Measurements from ENCODE around the gene CBLB.
A peak's percentile ranks its signal among the peaks of the same experiment; 100 is the strongest.

Gene CBLB

GRCh38 chr3:105906836-105907235 lies 38.0 kb upstream of the CBLB start:
- no peak for DNase-seq (ENCODE audit: low read depth)
- no peak overlapping the region for H3K4me3 ChIP-seq (ENCODE audit: low read length)
- TF ChIP-seq CTCF (conservative IDR thresholded peaks at IDR 0.05; ENCODE audit: low read depth, low read length), result no peak

GRCh38 chr3:105906345-105906744 lies 37.5 kb upstream of the CBLB start:
- H3K4me3 ChIP-seq (ENCODE audit: low read length), result no peak overlapping the region
- TF ChIP-seq CTCF (conservative IDR thresholded peaks at IDR 0.05; ENCODE audit: low read depth, low read length), result no peak
- DNase-seq (ENCODE audit: low read depth), result no peak

GRCh38 chr3:105905328-105905727 lies 36.5 kb upstream of the CBLB start:
- no peak for TF ChIP-seq CTCF (conservative IDR thresholded peaks at IDR 0.05; ENCODE audit: low read depth, low read length)
- no peak for DNase-seq (ENCODE audit: low read depth)
- H3K4me3 ChIP-seq (ENCODE audit: low read length), result no peak overlapping the region

GRCh38 chr3:105904678-105905284 lies 36.0 kb upstream of the CBLB start:
- no peak for TF ChIP-seq CTCF (conservative IDR thresholded peaks at IDR 0.05; ENCODE audit: low read depth, low read length)
- H3K4me3 ChIP-seq (ENCODE audit: low read length), result no peak overlapping the region
- peak; percentile 36 for DNase-seq (ENCODE audit: low read depth)

GRCh38 chr3:105904251-105904650 lies 35.4 kb upstream of the CBLB start:
- DNase-seq (ENCODE audit: low read depth), result no peak
- no peak for TF ChIP-seq CTCF (conservative IDR thresholded peaks at IDR 0.05; ENCODE audit: low read depth, low read length)
- H3K4me3 ChIP-seq (ENCODE audit: low read length), result no peak overlapping the region

GRCh38 chr3:105899516-105899915 lies 30.7 kb upstream of the CBLB start:
- no peak for TF ChIP-seq CTCF (conservative IDR thresholded peaks at IDR 0.05; ENCODE audit: low read depth, low read length)
- no peak overlapping the region for H3K4me3 ChIP-seq (ENCODE audit: low read length)
- no peak for DNase-seq (ENCODE audit: low read depth)

GRCh38 chr3:105891101-105891500 lies 22.3 kb upstream of the CBLB start:
- no peak overlapping the region for H3K4me3 ChIP-seq (ENCODE audit: low read length)
- no peak for TF ChIP-seq CTCF (conservative IDR thresholded peaks at IDR 0.05; ENCODE audit: low read depth, low read length)
- no peak for DNase-seq (ENCODE audit: low read depth)
